ENCODE data around the gene NFKBIA. TPM values are rescaled to one million over a fixed set of nuclear protein-coding genes. Genes with fewer than 3 reads are reported as not detected.

NFKBIA gene
- total RNA-seq, 1 experiment from 2014 or later: 29.3 TPM

DNA sequence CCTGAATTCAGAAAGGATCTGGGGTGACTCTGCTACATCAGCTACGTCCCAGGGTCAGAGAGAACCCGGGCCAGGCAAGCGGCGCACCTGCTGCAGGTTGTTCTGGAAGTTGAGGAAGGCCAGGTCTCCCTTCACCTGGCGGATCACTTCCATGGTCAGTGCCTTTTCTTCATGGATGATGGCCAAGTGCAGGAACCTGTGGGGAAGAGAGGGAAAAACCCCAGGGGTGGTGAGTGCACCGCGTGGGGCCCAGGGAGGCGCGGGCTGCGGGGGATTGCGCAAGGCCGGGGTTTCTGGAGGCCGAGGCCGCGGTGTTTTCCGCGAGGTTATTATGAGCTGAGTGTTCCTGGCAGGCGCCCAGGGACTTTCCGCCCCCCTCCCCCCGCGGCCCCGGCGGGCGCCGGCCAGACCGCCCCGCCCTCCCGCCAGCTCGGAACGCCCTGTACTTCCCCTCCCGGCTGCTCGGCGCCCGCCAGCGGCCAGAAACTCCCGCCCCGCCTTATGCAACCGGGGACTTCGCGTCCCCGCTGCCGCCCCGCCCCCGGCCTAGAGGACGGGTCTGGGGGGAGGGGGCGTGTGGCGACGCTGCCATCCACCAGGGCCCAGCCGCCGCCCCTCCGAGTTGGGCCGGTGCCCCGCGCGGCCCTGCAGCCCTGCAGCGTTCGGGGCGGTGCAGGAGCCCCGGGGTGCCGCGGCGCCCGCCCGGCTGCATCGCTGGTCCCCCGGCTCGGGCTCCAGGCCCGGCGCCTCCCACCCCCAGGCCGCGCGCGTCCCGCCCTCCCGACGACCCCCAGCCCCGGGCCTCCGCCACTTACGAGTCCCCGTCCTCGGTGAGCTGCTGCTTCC lies 723 bp downstream of the NFKBIA start:
- DNase-seq (ENCODE audit: low spot score): peak; percentile 86
- Mint-ChIP-seq H3K9me3 (no peaks in the 10 kb centered on the region), H3K4me3 (peak overlapping the region; percentile 88), H3K36me3 (peaks cover 34% of the 10 kb centered on the region), H3K4me1 (peaks cover 38% of the 10 kb centered on the region), H3K27me3 (ENCODE audit: low read depth) (no peaks in the 10 kb centered on the region), H3K27ac (peak overlapping the region; percentile 93)
- CTCF ChIA-PET: interaction anchor here (0.6 to 2.7 kb wide), 11 partner anchors 12 to 405 kb away, joined by 3 to 20 read pairs (median 4); partner anchors contain the start of gene PSMA6
- ATAC-seq: peak; percentile 71
- peak; percentile 91 for TF ChIP-seq GABPB1 (CRISPR knock-in tag; IDR thresholded peaks at IDR 0.05)
- peak; percentile 34; the same call in 1 of the 2 replicates for TF ChIP-seq FOXK1 (CRISPR knock-in tag; IDR thresholded peaks at IDR 0.05)
- TF ChIP-seq TEAD1 (CRISPR knock-in tag; IDR thresholded peaks at IDR 0.05): 0 out of 2 replicates have a peak, but pooled peaks have one; percentile 10
- TF ChIP-seq, protein P1, sequence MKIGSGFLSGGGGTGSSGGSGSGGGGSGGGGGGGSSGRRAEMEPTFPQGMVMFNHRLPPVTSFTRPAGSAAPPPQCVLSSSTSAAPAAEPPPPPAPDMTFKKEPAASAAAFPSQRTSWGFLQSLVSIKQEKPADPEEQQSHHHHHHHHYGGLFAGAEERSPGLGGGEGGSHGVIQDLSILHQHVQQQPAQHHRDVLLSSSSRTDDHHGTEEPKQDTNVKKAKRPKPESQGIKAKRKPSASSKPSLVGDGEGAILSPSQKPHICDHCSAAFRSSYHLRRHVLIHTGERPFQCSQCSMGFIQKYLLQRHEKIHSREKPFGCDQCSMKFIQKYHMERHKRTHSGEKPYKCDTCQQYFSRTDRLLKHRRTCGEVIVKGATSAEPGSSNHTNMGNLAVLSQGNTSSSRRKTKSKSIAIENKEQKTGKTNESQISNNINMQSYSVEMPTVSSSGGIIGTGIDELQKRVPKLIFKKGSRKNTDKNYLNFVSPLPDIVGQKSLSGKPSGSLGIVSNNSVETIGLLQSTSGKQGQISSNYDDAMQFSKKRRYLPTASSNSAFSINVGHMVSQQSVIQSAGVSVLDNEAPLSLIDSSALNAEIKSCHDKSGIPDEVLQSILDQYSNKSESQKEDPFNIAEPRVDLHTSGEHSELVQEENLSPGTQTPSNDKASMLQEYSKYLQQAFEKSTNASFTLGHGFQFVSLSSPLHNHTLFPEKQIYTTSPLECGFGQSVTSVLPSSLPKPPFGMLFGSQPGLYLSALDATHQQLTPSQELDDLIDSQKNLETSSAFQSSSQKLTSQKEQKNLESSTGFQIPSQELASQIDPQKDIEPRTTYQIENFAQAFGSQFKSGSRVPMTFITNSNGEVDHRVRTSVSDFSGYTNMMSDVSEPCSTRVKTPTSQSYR (CRISPR knock-in tag; IDR thresholded peaks at IDR 0.05): 0 out of 2 replicates have a peak, but pooled peaks have one; percentile 26
- TF ChIP-seq, protein P2, sequence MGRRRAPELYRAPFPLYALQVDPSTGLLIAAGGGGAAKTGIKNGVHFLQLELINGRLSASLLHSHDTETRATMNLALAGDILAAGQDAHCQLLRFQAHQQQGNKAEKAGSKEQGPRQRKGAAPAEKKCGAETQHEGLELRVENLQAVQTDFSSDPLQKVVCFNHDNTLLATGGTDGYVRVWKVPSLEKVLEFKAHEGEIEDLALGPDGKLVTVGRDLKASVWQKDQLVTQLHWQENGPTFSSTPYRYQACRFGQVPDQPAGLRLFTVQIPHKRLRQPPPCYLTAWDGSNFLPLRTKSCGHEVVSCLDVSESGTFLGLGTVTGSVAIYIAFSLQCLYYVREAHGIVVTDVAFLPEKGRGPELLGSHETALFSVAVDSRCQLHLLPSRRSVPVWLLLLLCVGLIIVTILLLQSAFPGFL (CRISPR knock-in tag; IDR thresholded peaks at IDR 0.05; ENCODE audit: borderline replicate concordance): no peak
- POLR2A ChIA-PET: interaction anchor here (0.5 to 2.9 kb wide), 12 partner anchors 9 to 689 kb away, joined by 3 to 19 read pairs (median 4); partner anchors contain the start of genes CFL2 and PSMA6

DNA sequence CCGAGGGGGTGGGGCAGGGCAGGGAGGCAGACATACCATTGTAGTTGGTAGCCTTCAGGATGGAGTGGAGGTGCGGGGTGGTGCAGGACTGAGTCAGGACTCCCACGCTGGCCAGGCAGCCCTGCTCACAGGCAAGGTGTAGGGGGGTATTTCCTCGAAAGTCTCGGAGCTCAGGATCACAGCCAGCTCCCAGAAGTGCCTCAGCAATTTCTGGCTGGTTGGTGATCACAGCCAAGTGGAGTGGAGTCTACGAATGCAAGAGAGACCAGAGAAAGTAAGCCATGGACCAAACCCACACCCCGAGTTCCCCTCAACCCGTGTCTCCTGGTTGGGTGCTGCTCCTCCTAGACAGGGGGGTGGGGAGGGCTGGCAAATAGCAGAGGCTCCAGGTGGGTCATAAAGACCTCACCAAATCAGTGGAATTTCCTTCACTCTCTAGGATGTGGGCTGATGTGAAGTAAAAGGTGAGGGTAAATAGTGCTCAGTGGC lies 1.4 kb downstream of the NFKBIA start:
- CTCF ChIA-PET: interaction anchor here (1.7 to 2.7 kb wide), 5 partner anchors 35 to 188 kb away, joined by 4 to 20 read pairs (median 10); partner anchors contain the start of gene PSMA6
- no peak for ATAC-seq
- peaks cover 42% of the 10 kb centered on the region for H3K4me1 Mint-ChIP-seq

DNA sequence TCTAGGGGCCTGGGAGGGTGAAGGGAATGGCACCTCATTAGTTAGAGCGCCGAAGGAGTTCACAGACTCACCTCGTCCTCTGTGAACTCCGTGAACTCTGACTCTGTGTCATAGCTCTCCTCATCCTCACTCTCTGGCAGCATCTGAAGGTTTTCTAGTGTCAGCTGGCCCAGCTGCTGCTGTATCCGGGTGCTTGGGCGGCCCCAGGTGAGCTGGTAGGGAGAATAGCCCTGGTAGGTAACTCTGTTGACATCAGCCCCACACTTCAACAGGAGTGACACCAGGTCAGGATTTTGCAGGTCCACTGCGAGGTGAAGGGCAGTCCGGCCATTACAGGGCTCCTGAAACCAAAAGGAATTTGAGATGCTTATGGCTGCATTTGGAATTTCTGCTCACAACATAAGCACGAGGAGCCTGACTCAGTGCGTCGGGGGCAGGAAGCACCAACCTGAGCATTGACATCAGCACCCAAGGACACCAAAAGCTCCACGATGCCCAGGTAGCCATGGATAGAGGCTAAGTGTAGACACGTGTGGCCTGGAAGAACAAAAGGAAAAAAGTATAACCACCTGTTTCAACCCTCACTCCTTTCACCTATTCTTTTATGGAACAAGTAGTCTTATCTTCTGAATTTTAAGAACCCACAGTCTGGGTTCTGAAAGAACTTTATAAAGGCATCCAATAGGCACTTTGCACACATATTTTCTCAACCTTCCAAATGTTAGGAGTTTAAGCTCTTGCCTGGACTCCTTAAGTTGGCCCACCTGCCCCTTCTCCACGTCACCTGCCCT lies 2.0 kb downstream of the NFKBIA start:
- Mint-ChIP-seq H3K4me3 (peak overlapping the region; percentile 78), H3K27me3 (ENCODE audit: low read depth) (no peaks in the 10 kb centered on the region), H3K27ac (peak overlapping the region; percentile 85; the same call in 1 of the 2 replicates), H3K36me3 (peaks cover 34% of the 10 kb centered on the region), H3K9me3 (no peaks in the 10 kb centered on the region), H3K4me1 (peaks cover 48% of the 10 kb centered on the region)
- TF ChIP-seq GABPB1 (CRISPR knock-in tag; IDR thresholded peaks at IDR 0.05) (peak; percentile 8; the same call in 1 of the 2 replicates), NR3C1 (CRISPR knock-in tag; conservative IDR thresholded peaks at IDR 0.05; ENCODE audit: low read depth) (no peak)
- ChIA-PET POLR2A (interaction anchor here (1.8 kb wide), 1 partner anchor 65 kb away, joined by 7 read pairs; no protein-coding TSS in a partner anchor), CTCF (interaction anchor here (1.7 to 2.4 kb wide), 2 partner anchors 34 to 187 kb away, joined by 9 to 10 read pairs; no protein-coding TSS in a partner anchor)
- no peak for ATAC-seq
- no peak for DNase-seq (ENCODE audit: low spot score)

More for the DNA sequence above, 1.4 kb downstream of the NFKBIA start:
- TF ChIP-seq, protein P3, sequence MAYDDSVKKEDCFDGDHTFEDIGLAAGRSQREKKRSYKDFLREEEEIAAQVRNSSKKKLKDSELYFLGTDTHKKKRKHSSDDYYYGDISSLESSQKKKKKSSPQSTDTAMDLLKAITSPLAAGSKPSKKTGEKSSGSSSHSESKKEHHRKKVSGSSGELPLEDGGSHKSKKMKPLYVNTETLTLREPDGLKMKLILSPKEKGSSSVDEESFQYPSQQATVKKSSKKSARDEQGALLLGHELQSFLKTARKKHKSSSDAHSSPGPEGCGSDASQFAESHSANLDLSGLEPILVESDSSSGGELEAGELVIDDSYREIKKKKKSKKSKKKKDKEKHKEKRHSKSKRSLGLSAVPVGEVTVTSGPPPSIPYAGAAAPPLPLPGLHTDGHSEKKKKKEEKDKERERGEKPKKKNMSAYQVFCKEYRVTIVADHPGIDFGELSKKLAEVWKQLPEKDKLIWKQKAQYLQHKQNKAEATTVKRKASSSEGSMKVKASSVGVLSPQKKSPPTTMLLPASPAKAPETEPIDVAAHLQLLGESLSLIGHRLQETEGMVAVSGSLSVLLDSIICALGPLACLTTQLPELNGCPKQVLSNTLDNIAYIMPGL (CRISPR knock-in tag; IDR thresholded peaks at IDR 0.05): 0 out of 2 replicates have a peak, but pooled peaks have one; percentile 26
- TF ChIP-seq ZNF263 (CRISPR knock-in tag; IDR thresholded peaks at IDR 0.05; ENCODE audit: low read depth) (no peak), CBFB (CRISPR knock-in tag; IDR thresholded peaks at IDR 0.05; ENCODE audit: low read depth) (no peak)
- TF ChIP-seq, protein P2 (CRISPR knock-in tag; IDR thresholded peaks at IDR 0.05; ENCODE audit: borderline replicate concordance): 0 out of 2 replicates have a peak, but pooled peaks have one; percentile 28
- peak overlapping the region; percentile 85 for H3K27ac Mint-ChIP-seq
- no peak for DNase-seq (ENCODE audit: low spot score)
- H3K4me3 Mint-ChIP-seq: peak overlapping the region; percentile 78
- no peaks in the 10 kb centered on the region for H3K27me3 Mint-ChIP-seq (ENCODE audit: low read depth)
- H3K9me3 Mint-ChIP-seq: no peaks in the 10 kb centered on the region
- H3K36me3 Mint-ChIP-seq: peaks cover 34% of the 10 kb centered on the region
- POLR2A ChIA-PET: interaction anchor here (0.5 to 2.9 kb wide), 7 partner anchors 8 to 667 kb away, joined by 3 to 19 read pairs (median 7); partner anchors contain the start of gene PSMA6
